Uterus (tissue), 4 donors: ENCODE measurements around the gene BNC1. TPM values are rescaled to one million over a fixed set of nuclear protein-coding genes. Genes with fewer than 3 reads are reported as not detected.
"Not testable (repeated sequence)": the region's sequence is repeated elsewhere in the genome, so short reads cannot be mapped to it uniquely, and the experiment has no call there.

Experiments
- DNase-seq, 2 donors: peaks; one replicate each; pipeline ENCODE4 v3.0.0-alpha.2; 2019 to 2020
- H3K27ac ChIP-seq, 2 donors: fragments of 200-600 bp; sonication (generic); 1 replicate in 1 of 2; 2 replicates in 1 of 2; pipeline ENCODE4 v1.5.1; 2016 to 2018
- H3K27me3 ChIP-seq, 2 donors: fragments of 200-600 bp; sonication (generic); one replicate each; pipeline ENCODE4 v1.5.1; 2018 to 2019; ENCODE audit warnings: control low read depth in 1 of 2
- H3K36me3 ChIP-seq, 2 donors: fragments of 200-600 bp; sonication (generic); one replicate each; pipeline ENCODE4 v1.5.1; 2019; ENCODE audit warnings: control low read depth in 1 of 2
- H3K4me1 ChIP-seq, 2 donors: fragments of 200-600 bp; sonication (generic); one replicate each; pipeline ENCODE4 v1.5.1; 2018 to 2019; ENCODE audit warnings: control low read depth in 1 of 2
- H3K4me3 ChIP-seq, 2 donors: fragments of 200-600 bp; sonication (generic); 1 replicate in 1 of 2; 2 replicates in 1 of 2; pipeline ENCODE4 v1.5.1; 2018 to 2019; ENCODE audit warnings: mild to moderate bottlenecking in 1 of 2
- H3K9me3 ChIP-seq, 2 donors: fragments of 200-600 bp; sonication (generic); one replicate each; pipeline ENCODE4 v1.5.1; 2019; ENCODE audit warnings: control low read depth in 1 of 2
- POLR2A ChIP-seq, 2 donors: fragments of 450-650 bp; IDR thresholded peaks; one replicate each; pipeline ENCODE4 v1.6.1; 2016; ENCODE audit warnings: antibody characterized with exemption in 2 of 2, mild to moderate bottlenecking in 1 of 2, moderate library complexity in 1 of 2
- intact Hi-C: fragments of 100-400 bp; cut with DNase I; formaldehyde crosslinking; loops from one replicate; pipeline ENCODE4 v1.15.1; 2023; ENCODE audit warnings: low total_unique reads
- total RNA-seq, 4 donors: library from RNA; depleted of rRNA in 3 of 4; stranded (reverse); fragments of >200 nt in 3 of 4; gene quantifications; one replicate each; pipeline versions ENCODE4 v1.1.0 to v1.2.4, GENCODE V29; 2014 to 2023
- TF ChIP-seq, protein P1 (sequence below), 4 experiments: fragments of 200-600 bp in 2 of 4; fragments of 450-650 bp in 2 of 4; sonication (generic) in 2 of 4; IDR thresholded peaks; one replicate each; pipeline ENCODE4 v1.5.1; 2016 to 2019; ENCODE audit warnings: antibody characterized with exemption in 4 of 4, mild to moderate bottlenecking in 2 of 4, moderate library complexity in 1 of 4
- donor health status: DM: yes; HTN: yes; CAD: no.

Gene BNC1
- total RNA-seq, 4 donors from 2014 or later: 0.49 to 2.1 (median 0.59) TPM; not detected in 1

DNA sequence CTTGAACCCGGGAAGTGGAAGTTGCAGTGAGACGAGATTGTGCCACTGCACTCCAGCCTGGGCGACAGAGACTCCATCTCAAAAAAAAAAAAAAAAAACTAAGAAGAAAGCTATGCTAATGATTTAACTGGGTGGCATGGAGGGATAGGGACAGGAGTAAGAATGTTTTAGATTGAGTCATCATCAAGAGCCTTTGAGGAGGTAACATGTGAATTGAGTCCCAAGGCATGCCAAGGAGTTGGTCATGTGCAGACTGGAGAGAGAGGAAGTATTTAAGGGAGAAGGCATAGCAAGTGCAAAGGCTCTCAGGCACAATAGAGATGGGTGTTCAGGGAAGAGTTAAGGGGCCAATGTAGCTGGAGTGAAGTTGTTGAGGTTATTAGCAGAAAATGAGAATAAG is 9.1 kb downstream of the BNC1 start:
- no peak overlapping the region for H3K27ac ChIP-seq
- H3K27me3 ChIP-seq: peaks cover 0 to 16% of the 10 kb centered on the region in 2 donors
- H3K4me1 ChIP-seq: no peaks in the 10 kb centered on the region
- no peaks in the 10 kb centered on the region for H3K36me3 ChIP-seq
- DNase-seq: no peak
- H3K9me3 ChIP-seq: no peaks in the 10 kb centered on the region
- no peak overlapping the region for H3K4me3 ChIP-seq
- no peak for TF ChIP-seq POLR2A (IDR thresholded peaks at IDR 0.05)
- TF ChIP-seq, protein P1, sequence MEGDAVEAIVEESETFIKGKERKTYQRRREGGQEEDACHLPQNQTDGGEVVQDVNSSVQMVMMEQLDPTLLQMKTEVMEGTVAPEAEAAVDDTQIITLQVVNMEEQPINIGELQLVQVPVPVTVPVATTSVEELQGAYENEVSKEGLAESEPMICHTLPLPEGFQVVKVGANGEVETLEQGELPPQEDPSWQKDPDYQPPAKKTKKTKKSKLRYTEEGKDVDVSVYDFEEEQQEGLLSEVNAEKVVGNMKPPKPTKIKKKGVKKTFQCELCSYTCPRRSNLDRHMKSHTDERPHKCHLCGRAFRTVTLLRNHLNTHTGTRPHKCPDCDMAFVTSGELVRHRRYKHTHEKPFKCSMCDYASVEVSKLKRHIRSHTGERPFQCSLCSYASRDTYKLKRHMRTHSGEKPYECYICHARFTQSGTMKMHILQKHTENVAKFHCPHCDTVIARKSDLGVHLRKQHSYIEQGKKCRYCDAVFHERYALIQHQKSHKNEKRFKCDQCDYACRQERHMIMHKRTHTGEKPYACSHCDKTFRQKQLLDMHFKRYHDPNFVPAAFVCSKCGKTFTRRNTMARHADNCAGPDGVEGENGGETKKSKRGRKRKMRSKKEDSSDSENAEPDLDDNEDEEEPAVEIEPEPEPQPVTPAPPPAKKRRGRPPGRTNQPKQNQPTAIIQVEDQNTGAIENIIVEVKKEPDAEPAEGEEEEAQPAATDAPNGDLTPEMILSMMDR (IDR thresholded peaks at IDR 0.05): no peak
- intact Hi-C loops: no loop called here

DNA sequence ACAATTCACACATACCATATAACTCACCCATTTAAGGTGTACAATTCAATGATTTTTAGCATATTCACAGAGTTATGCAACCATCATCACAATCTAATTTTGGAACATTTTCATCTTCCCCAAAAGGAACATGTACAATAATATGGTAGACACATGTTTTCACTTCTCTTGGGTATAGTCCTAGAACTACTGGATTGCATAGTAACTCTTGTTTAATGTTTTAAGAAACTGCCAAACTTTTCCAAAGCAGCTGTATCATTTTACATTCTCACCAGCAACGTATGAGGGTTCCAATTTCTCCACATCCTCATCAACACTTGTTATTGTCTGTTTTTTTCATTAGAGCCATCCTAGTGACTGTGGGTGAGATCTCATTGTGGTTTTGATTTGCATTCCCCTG is 14.3 kb downstream of the BNC1 start:
- Histone ChIP-seq H3K36me3 (no peaks in the 10 kb centered on the region), H3K27me3 (no peaks in the 10 kb centered on the region), H3K27ac (no peak overlapping the region), H3K4me1 (no peaks in the 10 kb centered on the region), H3K4me3 (no peak overlapping the region), H3K9me3 (no peaks in the 10 kb centered on the region)
- no peak for TF ChIP-seq POLR2A (IDR thresholded peaks at IDR 0.05)
- TF ChIP-seq, protein P1 (IDR thresholded peaks at IDR 0.05): no peak
- intact Hi-C loops: no loop called here
- DNase-seq: no peak

DNA sequence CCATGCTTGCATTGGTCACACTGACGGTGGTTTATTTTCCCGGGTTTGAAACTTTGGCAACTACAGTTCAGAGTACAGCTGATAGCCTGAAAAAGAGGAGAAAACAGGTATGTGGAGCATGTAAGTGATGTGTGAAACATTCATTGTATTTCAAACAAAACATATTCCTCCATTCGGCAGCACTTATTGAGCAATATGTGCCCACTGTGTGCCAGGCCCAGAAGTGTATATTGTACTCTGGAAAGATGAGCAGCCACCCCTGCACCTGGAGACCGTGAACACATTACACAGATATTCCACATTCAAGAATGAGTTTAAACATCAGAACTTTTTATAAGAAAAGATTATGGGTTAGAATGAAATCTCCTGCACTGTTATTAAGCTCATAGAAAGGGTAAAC is 16.3 kb downstream of the BNC1 start:
- no peaks in the 10 kb centered on the region for H3K4me1 ChIP-seq
- no peak for DNase-seq
- no peak overlapping the region for H3K27ac ChIP-seq
- intact Hi-C loops: no loop called here
- H3K36me3 ChIP-seq: no peaks in the 10 kb centered on the region
- no peaks in the 10 kb centered on the region for H3K27me3 ChIP-seq
- no peaks in the 10 kb centered on the region for H3K9me3 ChIP-seq
- no peak overlapping the region for H3K4me3 ChIP-seq
- no peak for TF ChIP-seq POLR2A (IDR thresholded peaks at IDR 0.05)
- TF ChIP-seq, protein P1 (IDR thresholded peaks at IDR 0.05): no peak

DNA sequence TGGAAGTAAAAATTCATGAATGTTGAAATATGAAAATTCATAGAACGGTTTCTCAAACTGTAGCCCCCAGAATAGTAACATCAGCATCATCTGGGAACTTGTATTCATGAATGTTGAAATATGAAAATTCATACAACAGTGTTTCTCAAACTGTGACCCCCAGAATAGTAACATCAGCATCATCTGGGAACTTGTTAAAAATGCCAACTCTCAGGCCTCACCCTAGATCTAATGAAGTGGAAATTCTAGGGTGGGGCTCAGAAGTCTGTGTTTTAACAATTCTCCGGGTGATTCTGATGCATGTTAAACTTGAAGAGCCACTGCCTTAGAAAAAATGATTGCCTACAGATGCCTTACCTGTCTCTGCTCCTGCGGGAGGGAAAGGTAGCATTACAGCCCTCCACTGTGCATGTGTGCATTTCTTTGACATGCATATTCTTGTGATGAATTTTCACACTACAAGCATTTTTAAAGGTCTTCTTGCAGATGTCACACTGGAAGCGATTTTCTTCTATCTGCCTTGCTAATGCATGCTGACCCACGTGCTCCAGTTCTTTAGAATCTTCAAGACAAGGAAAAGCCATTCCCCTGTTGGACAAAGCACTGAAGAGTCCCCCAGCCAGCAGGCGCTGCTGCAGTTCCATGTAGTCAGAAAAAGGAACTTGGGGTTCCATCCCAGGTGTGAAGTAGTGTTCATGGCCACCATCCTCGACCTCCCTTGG is 21.7 kb downstream of the BNC1 start:
- Histone ChIP-seq H3K4me1 (no peaks in the 10 kb centered on the region), H3K4me3 (no peak overlapping the region), H3K36me3 (no peaks in the 10 kb centered on the region), H3K27ac (no peak overlapping the region), H3K9me3 (no peaks in the 10 kb centered on the region), H3K27me3 (no peaks in the 10 kb centered on the region)
- no peak for TF ChIP-seq POLR2A (IDR thresholded peaks at IDR 0.05)
- TF ChIP-seq, protein P1 (IDR thresholded peaks at IDR 0.05): no peak
- intact Hi-C loops: no loop called here
- no peak for DNase-seq

DNA sequence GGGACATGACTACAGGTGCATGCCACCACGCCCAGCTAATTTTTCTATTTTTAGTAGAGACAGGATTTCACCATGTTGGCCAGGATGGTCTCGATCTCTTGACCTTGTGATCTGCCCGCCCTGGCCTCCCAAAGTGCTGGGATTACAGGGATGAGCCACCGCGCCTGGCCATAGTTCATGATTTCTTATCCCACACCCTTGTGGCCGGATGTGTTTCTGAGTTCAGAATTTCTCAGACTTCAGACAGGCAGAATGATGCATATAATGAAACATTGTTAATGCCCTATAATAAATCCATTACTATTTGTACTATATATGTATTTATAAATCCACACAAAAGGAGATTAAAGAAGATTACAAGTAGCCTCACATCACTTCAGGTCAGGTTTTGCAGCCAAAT is 22.3 kb downstream of the BNC1 start:
- H3K27me3 ChIP-seq, H3K4me3 ChIP-seq, H3K4me1 ChIP-seq, DNase-seq, H3K9me3 ChIP-seq, intact Hi-C loops, H3K36me3 ChIP-seq, H3K27ac ChIP-seq: not testable (repeated sequence)

DNA sequence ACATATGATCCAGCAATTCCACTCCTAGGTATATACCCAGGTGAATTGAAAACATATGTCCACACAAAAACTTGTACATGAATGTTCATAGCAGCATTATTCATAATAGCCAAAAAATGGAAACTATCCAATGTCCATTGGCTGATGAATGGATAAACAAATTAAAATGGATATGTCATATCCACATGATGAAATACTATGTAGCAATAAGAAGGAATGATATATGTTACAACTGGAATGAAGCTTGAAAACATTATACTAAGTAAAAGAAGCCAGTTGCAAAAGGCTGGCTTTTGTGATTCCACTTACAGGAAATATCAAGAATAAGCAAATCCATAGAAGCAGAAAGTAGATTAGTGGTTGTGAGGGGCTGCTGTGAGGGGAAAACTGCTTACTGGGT is 33.7 kb downstream of the BNC1 start:
- DNase-seq: no peak
- TF ChIP-seq, protein P1 (IDR thresholded peaks at IDR 0.05): no peak
- no peak for TF ChIP-seq POLR2A (IDR thresholded peaks at IDR 0.05)
- intact Hi-C loops: no loop called here
- Histone ChIP-seq H3K9me3 (no peaks in the 10 kb centered on the region), H3K4me3 (no peak overlapping the region), H3K27ac (no peak overlapping the region), H3K27me3 (no peaks in the 10 kb centered on the region), H3K4me1 (no peaks in the 10 kb centered on the region), H3K36me3 (no peaks in the 10 kb centered on the region)
